Measurements from ENCODE around the gene AIF1L.

DNA sequence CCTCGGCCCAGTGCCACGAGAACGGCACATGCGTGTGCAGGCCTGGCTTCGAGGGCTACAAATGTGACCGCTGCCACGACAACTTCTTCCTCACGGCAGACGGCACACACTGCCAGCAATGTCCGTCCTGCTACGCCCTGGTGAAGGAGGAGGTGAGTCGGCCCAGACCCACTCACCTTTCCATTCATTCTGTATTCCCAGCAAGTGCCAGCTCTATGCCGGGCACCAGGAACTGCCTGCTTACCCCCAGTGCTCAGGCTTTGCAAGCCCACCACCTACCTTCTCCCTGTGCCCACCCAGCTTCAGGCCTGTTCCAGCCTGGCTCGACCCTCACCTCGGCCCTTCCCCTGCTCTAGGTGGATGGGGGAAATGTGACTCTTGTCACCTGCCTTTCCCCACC is 26.6 kb upstream of the AIF1L start:
- TF ChIP-seq, protein P1, sequence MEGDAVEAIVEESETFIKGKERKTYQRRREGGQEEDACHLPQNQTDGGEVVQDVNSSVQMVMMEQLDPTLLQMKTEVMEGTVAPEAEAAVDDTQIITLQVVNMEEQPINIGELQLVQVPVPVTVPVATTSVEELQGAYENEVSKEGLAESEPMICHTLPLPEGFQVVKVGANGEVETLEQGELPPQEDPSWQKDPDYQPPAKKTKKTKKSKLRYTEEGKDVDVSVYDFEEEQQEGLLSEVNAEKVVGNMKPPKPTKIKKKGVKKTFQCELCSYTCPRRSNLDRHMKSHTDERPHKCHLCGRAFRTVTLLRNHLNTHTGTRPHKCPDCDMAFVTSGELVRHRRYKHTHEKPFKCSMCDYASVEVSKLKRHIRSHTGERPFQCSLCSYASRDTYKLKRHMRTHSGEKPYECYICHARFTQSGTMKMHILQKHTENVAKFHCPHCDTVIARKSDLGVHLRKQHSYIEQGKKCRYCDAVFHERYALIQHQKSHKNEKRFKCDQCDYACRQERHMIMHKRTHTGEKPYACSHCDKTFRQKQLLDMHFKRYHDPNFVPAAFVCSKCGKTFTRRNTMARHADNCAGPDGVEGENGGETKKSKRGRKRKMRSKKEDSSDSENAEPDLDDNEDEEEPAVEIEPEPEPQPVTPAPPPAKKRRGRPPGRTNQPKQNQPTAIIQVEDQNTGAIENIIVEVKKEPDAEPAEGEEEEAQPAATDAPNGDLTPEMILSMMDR (conservative IDR thresholded peaks at IDR 0.05; ENCODE audit: low read depth, low read length) = no peak
- TF ChIP-seq EZH2phosphoT487 (IDR thresholded peaks at IDR 0.05; ENCODE audit: borderline replicate concordance, low read length) = no peak
- no peak for TF ChIP-seq EZH2 (IDR thresholded peaks at IDR 0.05; ENCODE audit: low read length, unreplicated experiment)

All from PC-3 (cell line).